HEK293 (cell line): ENCODE measurements around the gene MDFI.

Experiments used
- IKZF3 ChIP-seq: fragments of 450-650 bp; IDR thresholded peaks from 2 replicates; pipeline ENCODE4 v1.5.0; 2018; ENCODE audit warnings: missing biosample characterization, mild to moderate bottlenecking, missing genetic modification characterization, moderate library complexity
- ZFP3 ChIP-seq: fragments of 450-650 bp; formaldehyde crosslinking; IDR thresholded peaks from 2 replicates; pipeline ENCODE4 v1.5.1; 2016; ENCODE audit warnings: low read depth, missing biosample characterization, missing genetic modification characterization
- ZNF521 ChIP-seq: fragments of 450-650 bp; formaldehyde crosslinking; IDR thresholded peaks from 2 replicates; pipeline ENCODE4 v1.5.1; 2017; ENCODE audit warnings: missing biosample characterization, mild to moderate bottlenecking, missing genetic modification characterization
- TF ChIP-seq, protein P1 (sequence below): fragments of 450-650 bp; formaldehyde crosslinking; IDR thresholded peaks from 2 replicates; pipeline ENCODE4 v1.5.1; 2016; ENCODE audit warnings: missing biosample characterization, missing genetic modification characterization

DNA sequence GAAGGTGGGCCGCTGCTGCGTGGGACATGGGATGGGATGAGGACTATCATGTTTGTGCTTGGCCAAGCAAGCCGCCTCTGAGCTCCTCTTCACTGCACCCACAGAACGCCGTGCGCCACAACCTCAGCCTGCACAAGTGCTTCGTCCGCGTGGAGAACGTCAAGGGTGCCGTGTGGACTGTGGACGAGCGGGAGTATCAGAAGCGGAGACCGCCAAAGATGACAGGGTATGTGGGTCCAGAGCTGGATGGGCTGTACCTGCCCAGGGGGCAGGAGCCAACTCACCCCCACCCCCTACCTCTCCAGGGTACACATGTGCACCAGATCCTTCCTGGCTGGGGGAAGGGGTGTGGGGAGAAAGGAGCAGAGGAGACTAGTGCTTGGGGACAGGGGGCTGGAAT, 43.5 kb upstream of the MDFI start:
- TF ChIP-seq IKZF3 (tag by site-specific recombination) = no peak
- no peak for TF ChIP-seq ZNF521 (tag by site-specific recombination)
- no peak for TF ChIP-seq ZFP3
- TF ChIP-seq, protein P1, sequence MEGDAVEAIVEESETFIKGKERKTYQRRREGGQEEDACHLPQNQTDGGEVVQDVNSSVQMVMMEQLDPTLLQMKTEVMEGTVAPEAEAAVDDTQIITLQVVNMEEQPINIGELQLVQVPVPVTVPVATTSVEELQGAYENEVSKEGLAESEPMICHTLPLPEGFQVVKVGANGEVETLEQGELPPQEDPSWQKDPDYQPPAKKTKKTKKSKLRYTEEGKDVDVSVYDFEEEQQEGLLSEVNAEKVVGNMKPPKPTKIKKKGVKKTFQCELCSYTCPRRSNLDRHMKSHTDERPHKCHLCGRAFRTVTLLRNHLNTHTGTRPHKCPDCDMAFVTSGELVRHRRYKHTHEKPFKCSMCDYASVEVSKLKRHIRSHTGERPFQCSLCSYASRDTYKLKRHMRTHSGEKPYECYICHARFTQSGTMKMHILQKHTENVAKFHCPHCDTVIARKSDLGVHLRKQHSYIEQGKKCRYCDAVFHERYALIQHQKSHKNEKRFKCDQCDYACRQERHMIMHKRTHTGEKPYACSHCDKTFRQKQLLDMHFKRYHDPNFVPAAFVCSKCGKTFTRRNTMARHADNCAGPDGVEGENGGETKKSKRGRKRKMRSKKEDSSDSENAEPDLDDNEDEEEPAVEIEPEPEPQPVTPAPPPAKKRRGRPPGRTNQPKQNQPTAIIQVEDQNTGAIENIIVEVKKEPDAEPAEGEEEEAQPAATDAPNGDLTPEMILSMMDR (tag by site-specific recombination) = no peak
